Upper lobe of left lung (tissue), 4 donors: ENCODE measurements around the gene MYL4.

ENCODE experiments used
- CTCF ChIP-seq, 6 experiments: fragments of 450-650 bp in 4 of 6; fragments of 200-600 bp in 2 of 6; sonication (generic) in 2 of 6; IDR thresholded peaks; one replicate each; pipeline ENCODE4 v1.5.1; 2016 to 2019; ENCODE audit warnings: antibody characterized with exemption in 6 of 6
- EP300 ChIP-seq, 4 donors: sonication (generic); formaldehyde crosslinking; IDR thresholded peaks; one replicate each; pipeline ENCODE4 v1.5.1; 2017; ENCODE audit warnings: antibody characterized with exemption in 4 of 4, control low read depth in 2 of 4

GRCh38 chr17:47210779-47211178 lies 1.6 kb downstream of the MYL4 start:
- TF ChIP-seq CTCF (IDR thresholded peaks at IDR 0.05), result no peak
- TF ChIP-seq EP300 (IDR thresholded peaks at IDR 0.05), result no peak
